Endodermal cell (in vitro differentiated cells): ENCODE results near the gene MPST. TPM values are rescaled to one million over a fixed set of nuclear protein-coding genes. Genes with fewer than 3 reads are reported as not detected.
A peak's percentile ranks its signal among the peaks of the same experiment; 100 is the strongest.

ENCODE experiments used
- DNase-seq: peaks from one replicate; pipeline ENCODE4 v3.0.0-alpha.2; 2017
- H3K27ac ChIP-seq: 2 replicates; pipeline ENCODE4 v1.5.1; 2013; ENCODE audit warnings: mild to moderate bottlenecking, low read depth, low read length, moderate library complexity
- H3K27me3 ChIP-seq: 2 replicates; pipeline ENCODE4 v1.6.1; 2013; ENCODE audit warnings: mild to moderate bottlenecking, low read length, moderate library complexity; ENCODE audit not compliant: insufficient read depth, control insufficient read depth, poor library complexity, severe bottlenecking
- H3K36me3 ChIP-seq: 2 replicates; pipeline ENCODE4 v1.7.0; 2013; ENCODE audit warnings: mild to moderate bottlenecking, low read length, moderate library complexity; ENCODE audit not compliant: control insufficient read depth, insufficient read depth
- H3K4me1 ChIP-seq: one replicate; pipeline ENCODE4 v1.7.0; 2013; ENCODE audit warnings: low read length; ENCODE audit not compliant: control insufficient read depth, insufficient read depth
- H3K4me3 ChIP-seq: 2 replicates; pipeline ENCODE4 v1.5.1; 2013; ENCODE audit warnings: mild to moderate bottlenecking, low read length, moderate library complexity
- H3K9ac ChIP-seq: 2 replicates; pipeline ENCODE4 v1.6.1; 2013; ENCODE audit warnings: mild to moderate bottlenecking, low read length, moderate library complexity; ENCODE audit not compliant: poor library complexity, severe bottlenecking; ENCODE audit errors: extremely low read depth
- H3K9me3 ChIP-seq: 2 replicates; pipeline ENCODE4 v1.6.1; 2013; ENCODE audit warnings: mild to moderate bottlenecking, low read length, moderate library complexity; ENCODE audit not compliant: control insufficient read depth
- H3K27ac Mint-ChIP-seq: 2 replicates; pipeline ENCODE4 v1.8.0; 2020; ENCODE audit warnings: mixed read lengths
- H3K27me3 Mint-ChIP-seq: 2 replicates; pipeline ENCODE4 v1.8.0; 2021; ENCODE audit warnings: mild to moderate bottlenecking, mixed read lengths; ENCODE audit not compliant: insufficient read depth
- H3K36me3 Mint-ChIP-seq: 2 replicates; pipeline ENCODE4 v1.8.0; 2020; ENCODE audit warnings: low read depth, mixed read lengths
- H3K4me1 Mint-ChIP-seq: 2 replicates; pipeline ENCODE4 v1.8.0; 2020; ENCODE audit warnings: mixed read lengths
- H3K4me3 Mint-ChIP-seq: 2 replicates; pipeline ENCODE4 v1.8.0; 2020; ENCODE audit warnings: mild to moderate bottlenecking, moderate library complexity, mixed read lengths
- H3K9me3 Mint-ChIP-seq: 2 replicates; pipeline ENCODE4 v1.8.0; 2020; ENCODE audit warnings: mild to moderate bottlenecking, mixed read lengths
- CTCF ChIP-seq: fragments of 200-600 bp; sonication (generic); conservative IDR thresholded peaks from 2 replicates; pipeline ENCODE4 v1.5.0; 2021; ENCODE audit warnings: antibody characterized with exemption, mild to moderate bottlenecking
- WGBS, 2 experiments: methylation state at CpG; one replicate each; pipeline versions ENCODE4 v1.1.5 to v1.1.7; 2013; ENCODE audit warnings: missing lambda C conversion rate in 2 of 2, mixed read lengths in 1 of 2; ENCODE audit not compliant: insufficient coverage in 1 of 2, insufficient read length in 1 of 2; 5-methylcytosine and 5-hydroxymethylcytosine counted together
- total RNA-seq, 2 donors: library from RNA; stranded (reverse); fragmentation: NEBNext Ultra II Directional in 1 of 2; extraction: Animal tissue kit (Norgen Biotek cat#: 25700) in 1 of 2; gene quantifications; 2 replicates in 1 of 2; 3 replicates in 1 of 2; pipeline ENCODE4 v1.2.1, GENCODE V29; 2021

MPST gene
- total RNA-seq, 2 donors from 2014 or later, result 71.7 to 74.6 TPM

GRCh38 chr22:37030560-37031281 is 11.2 kb downstream of the MPST start:
- H3K9me3 Mint-ChIP-seq, result no peaks in the 10 kb centered on the region
- no peaks in the 10 kb centered on the region for H3K27me3 ChIP-seq
- no peak overlapping the region for H3K9ac ChIP-seq
- TF ChIP-seq CTCF, result peak; percentile 46
- H3K4me3 Mint-ChIP-seq, result no peak overlapping the region
- no peak overlapping the region for H3K27ac ChIP-seq
- H3K4me1 Mint-ChIP-seq, result peaks cover 19% of the 10 kb centered on the region
- no peaks in the 10 kb centered on the region for H3K9me3 ChIP-seq
- no peak overlapping the region for H3K4me3 ChIP-seq
- 84 to 88% methylated on average over 10 to 14 of the region's 14 CpGs for WGBS, 2 experiments
- no peaks in the 10 kb centered on the region for H3K4me1 ChIP-seq
- peaks cover 27% of the 10 kb centered on the region for H3K36me3 Mint-ChIP-seq
- peaks cover 13% of the 10 kb centered on the region for H3K36me3 ChIP-seq
- peak; percentile 64 for DNase-seq
- H3K27ac Mint-ChIP-seq, result peak overlapping the region; percentile 48
- no peaks in the 10 kb centered on the region for H3K27me3 Mint-ChIP-seq

- Mint-ChIP-seq H3K36me3 (peaks cover 16% of the 10 kb centered on the region), H3K27me3 (peaks cover 4% of the 10 kb centered on the region), H3K4me3 (no peak overlapping the region), H3K9me3 (no peaks in the 10 kb centered on the region), H3K4me1 (peaks cover 19% of the 10 kb centered on the region), H3K27ac (peak overlapping the region; percentile 75)
- Histone ChIP-seq H3K9me3 (no peaks in the 10 kb centered on the region), H3K9ac (no peak overlapping the region), H3K36me3 (peaks cover 10% of the 10 kb centered on the region), H3K4me1 (no peaks in the 10 kb centered on the region), H3K27ac (no peak overlapping the region), H3K4me3 (no peak overlapping the region), H3K27me3 (no peaks in the 10 kb centered on the region)
- 85 to 88% methylated on average over 2 of the region's 2 CpGs for WGBS, 2 experiments
- no peak for DNase-seq
- TF ChIP-seq CTCF, result no peak
Measured at GRCh38 chr22:37032134-37032534, 12.6 kb downstream of the MPST start.

- 83 to 85% methylated on average over 15 to 18 of the region's 18 CpGs for WGBS, 2 experiments
- H3K4me3 ChIP-seq, result no peak overlapping the region
- no peaks in the 10 kb centered on the region for H3K9me3 Mint-ChIP-seq
- DNase-seq, result peak; percentile 72
- no peaks in the 10 kb centered on the region for H3K4me1 ChIP-seq
- no peak for TF ChIP-seq CTCF
- peak overlapping the region; percentile 75 for H3K27ac Mint-ChIP-seq
- peaks cover 10% of the 10 kb centered on the region for H3K36me3 ChIP-seq
- H3K9ac ChIP-seq, result no peak overlapping the region
- H3K4me3 Mint-ChIP-seq, result no peak overlapping the region
- no peaks in the 10 kb centered on the region for H3K27me3 ChIP-seq
- no peak overlapping the region for H3K27ac ChIP-seq
- H3K27me3 Mint-ChIP-seq, result peaks cover 8% of the 10 kb centered on the region
- peaks cover 13% of the 10 kb centered on the region for H3K36me3 Mint-ChIP-seq
- no peaks in the 10 kb centered on the region for H3K9me3 ChIP-seq
- peaks cover 19% of the 10 kb centered on the region for H3K4me1 Mint-ChIP-seq
Measured at GRCh38 chr22:37032535-37033460, 13.3 kb downstream of the MPST start.
